Panc1 (cell line): ENCODE data around the gene C17orf75.

Experiments used
- POLR2AphosphoS5 ChIP-seq: IDR thresholded peaks from 2 replicates; pipeline ENCODE4 v1.6.1; 2012; ENCODE audit warnings: mild to moderate bottlenecking, low read depth, low read length, moderate library complexity
- TF ChIP-seq, protein P1 (sequence below), 2 experiments: IDR thresholded peaks; 2 replicates each; pipeline ENCODE4 v1.6.1; 2011 to 2012; ENCODE audit warnings: low read depth in 2 of 2, control low read depth in 1 of 2, low read length in 1 of 2, mild to moderate bottlenecking in 1 of 2, moderate library complexity in 1 of 2; ENCODE audit not compliant: insufficient read depth in 1 of 2
- TF ChIP-seq, protein P2 (sequence below): fragments of 450-650 bp; IDR thresholded peaks from 2 replicates; pipeline ENCODE4 v1.5.1; 2017; ENCODE audit warnings: mild to moderate bottlenecking

DNA sequence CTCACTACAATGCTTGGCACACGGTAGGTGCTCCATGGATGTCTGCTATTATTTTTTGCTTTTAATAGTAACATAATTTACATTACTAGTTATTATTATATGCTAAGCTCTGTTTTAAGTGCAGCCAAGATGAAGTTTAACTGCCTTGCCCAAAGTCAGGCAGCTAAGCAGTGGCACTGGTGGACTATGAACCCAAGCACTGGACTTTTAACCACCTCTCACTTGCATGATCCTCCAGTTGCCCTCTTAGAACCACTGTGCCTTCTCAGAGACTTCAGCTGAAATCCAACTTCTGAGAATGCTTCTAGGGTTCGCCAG, 6.5 kb upstream of the C17orf75 start:
- TF ChIP-seq, protein P1, sequence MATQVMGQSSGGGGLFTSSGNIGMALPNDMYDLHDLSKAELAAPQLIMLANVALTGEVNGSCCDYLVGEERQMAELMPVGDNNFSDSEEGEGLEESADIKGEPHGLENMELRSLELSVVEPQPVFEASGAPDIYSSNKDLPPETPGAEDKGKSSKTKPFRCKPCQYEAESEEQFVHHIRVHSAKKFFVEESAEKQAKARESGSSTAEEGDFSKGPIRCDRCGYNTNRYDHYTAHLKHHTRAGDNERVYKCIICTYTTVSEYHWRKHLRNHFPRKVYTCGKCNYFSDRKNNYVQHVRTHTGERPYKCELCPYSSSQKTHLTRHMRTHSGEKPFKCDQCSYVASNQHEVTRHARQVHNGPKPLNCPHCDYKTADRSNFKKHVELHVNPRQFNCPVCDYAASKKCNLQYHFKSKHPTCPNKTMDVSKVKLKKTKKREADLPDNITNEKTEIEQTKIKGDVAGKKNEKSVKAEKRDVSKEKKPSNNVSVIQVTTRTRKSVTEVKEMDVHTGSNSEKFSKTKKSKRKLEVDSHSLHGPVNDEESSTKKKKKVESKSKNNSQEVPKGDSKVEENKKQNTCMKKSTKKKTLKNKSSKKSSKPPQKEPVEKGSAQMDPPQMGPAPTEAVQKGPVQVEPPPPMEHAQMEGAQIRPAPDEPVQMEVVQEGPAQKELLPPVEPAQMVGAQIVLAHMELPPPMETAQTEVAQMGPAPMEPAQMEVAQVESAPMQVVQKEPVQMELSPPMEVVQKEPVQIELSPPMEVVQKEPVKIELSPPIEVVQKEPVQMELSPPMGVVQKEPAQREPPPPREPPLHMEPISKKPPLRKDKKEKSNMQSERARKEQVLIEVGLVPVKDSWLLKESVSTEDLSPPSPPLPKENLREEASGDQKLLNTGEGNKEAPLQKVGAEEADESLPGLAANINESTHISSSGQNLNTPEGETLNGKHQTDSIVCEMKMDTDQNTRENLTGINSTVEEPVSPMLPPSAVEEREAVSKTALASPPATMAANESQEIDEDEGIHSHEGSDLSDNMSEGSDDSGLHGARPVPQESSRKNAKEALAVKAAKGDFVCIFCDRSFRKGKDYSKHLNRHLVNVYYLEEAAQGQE (IDR thresholded peaks at IDR 0.05; ENCODE audit: insufficient read depth in 1 of 2, low read depth in 2 of 2, low read length in 1 of 2) = no peak
- TF ChIP-seq, protein P2, sequence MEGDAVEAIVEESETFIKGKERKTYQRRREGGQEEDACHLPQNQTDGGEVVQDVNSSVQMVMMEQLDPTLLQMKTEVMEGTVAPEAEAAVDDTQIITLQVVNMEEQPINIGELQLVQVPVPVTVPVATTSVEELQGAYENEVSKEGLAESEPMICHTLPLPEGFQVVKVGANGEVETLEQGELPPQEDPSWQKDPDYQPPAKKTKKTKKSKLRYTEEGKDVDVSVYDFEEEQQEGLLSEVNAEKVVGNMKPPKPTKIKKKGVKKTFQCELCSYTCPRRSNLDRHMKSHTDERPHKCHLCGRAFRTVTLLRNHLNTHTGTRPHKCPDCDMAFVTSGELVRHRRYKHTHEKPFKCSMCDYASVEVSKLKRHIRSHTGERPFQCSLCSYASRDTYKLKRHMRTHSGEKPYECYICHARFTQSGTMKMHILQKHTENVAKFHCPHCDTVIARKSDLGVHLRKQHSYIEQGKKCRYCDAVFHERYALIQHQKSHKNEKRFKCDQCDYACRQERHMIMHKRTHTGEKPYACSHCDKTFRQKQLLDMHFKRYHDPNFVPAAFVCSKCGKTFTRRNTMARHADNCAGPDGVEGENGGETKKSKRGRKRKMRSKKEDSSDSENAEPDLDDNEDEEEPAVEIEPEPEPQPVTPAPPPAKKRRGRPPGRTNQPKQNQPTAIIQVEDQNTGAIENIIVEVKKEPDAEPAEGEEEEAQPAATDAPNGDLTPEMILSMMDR = no peak
- no peak for TF ChIP-seq POLR2AphosphoS5
